Central memory CD8-positive, alpha-beta T cell (primary cell): ENCODE data around the gene CELSR1.
"Not testable (repeated sequence)": the region's sequence is repeated elsewhere in the genome, so short reads cannot be mapped to it uniquely, and the experiment has no call there.

Experiments
- ATAC-seq: fragments of 150-1000 bp; cut with Tn5 transposase; replicated peaks from 2 replicates; pipeline ENCODE4 v1.10.0; 2022; ENCODE audit warnings: mild to moderate bottlenecking, moderate FRiP score, moderate number of reproducible peaks; ENCODE audit not compliant: poor library complexity, severe bottlenecking; ENCODE audit errors: extremely low read depth
- DNase-seq, 2 donors: peaks; one replicate each; pipeline ENCODE4 v3.0.0; 2021; ENCODE audit warnings: low spot score in 2 of 2
- H3K27ac Mint-ChIP-seq: one replicate; pipeline ENCODE4 v1.8.0; 2022; ENCODE audit warnings: low read depth, mild to moderate bottlenecking, moderate library complexity, mixed read lengths
- H3K27me3 Mint-ChIP-seq: one replicate; pipeline ENCODE4 v1.8.0; 2022; ENCODE audit warnings: mixed read lengths
- H3K36me3 Mint-ChIP-seq: one replicate; pipeline ENCODE4 v1.8.0; 2022; ENCODE audit warnings: mild to moderate bottlenecking, moderate library complexity, mixed read lengths; ENCODE audit not compliant: insufficient read depth
- H3K4me1 Mint-ChIP-seq: one replicate; pipeline ENCODE4 v1.8.0; 2022; ENCODE audit warnings: mixed read lengths
- H3K4me3 Mint-ChIP-seq: one replicate; pipeline ENCODE4 v1.8.0; 2022; ENCODE audit warnings: mild to moderate bottlenecking, moderate library complexity, mixed read lengths
- H3K9me3 Mint-ChIP-seq: one replicate; pipeline ENCODE4 v1.8.0; 2022; ENCODE audit warnings: mixed read lengths

The CELSR1 gene

DNA sequence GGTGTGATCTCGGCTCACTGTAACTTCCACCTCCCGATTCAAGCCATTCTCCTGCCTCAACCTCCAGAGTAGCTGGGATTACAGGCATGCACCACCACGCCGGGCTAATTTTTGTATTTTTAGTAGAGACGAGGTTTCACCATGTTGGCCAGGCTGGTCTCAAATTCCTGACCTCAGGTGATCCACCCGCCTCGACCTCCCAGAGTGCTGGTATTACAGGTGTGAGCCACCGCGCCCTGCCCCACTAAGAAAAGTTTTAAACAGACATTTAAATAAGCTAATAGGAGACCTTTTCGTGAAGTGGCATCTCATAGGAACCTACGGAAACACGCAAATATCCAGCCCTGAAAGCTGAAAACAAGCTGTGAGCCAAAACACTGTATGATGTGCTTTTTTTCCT is 36.2 kb downstream of the CELSR1 start:
- not testable (repeated sequence) for H3K9me3 Mint-ChIP-seq, ATAC-seq, H3K4me3 Mint-ChIP-seq, H3K27ac Mint-ChIP-seq, H3K36me3 Mint-ChIP-seq, DNase-seq
- Mint-ChIP-seq H3K4me1 (peaks cover 19% of the 10 kb centered on the region), H3K27me3 (peaks cover 60% of the 10 kb centered on the region)

DNA sequence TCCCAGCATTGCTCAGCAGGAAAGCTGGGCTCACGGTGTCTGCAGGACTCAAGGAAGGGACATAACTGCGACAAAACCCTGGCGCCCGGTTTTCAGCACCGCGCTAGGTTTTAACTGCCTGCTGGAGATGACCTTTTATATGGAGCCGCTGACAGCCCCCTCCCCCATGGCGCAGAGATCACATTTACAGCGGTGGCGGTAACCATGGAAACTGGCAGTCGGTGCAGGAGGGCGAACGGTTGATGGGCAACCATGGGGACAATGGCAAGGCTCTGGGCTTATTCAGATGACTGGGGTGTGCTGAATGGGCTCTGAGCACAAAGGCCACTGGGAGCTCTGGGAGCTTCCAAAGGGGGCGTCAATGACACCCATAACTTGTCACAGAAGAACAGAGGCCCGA is 37.2 kb downstream of the CELSR1 start:
- Mint-ChIP-seq H3K4me3 (no peak overlapping the region), H3K36me3 (peaks cover 2% of the 10 kb centered on the region), H3K27me3 (peaks cover 60% of the 10 kb centered on the region), H3K9me3 (no peaks in the 10 kb centered on the region), H3K27ac (no peak overlapping the region), H3K4me1 (peaks cover 19% of the 10 kb centered on the region)
- DNase-seq (no peak), ATAC-seq (no peak)

DNA sequence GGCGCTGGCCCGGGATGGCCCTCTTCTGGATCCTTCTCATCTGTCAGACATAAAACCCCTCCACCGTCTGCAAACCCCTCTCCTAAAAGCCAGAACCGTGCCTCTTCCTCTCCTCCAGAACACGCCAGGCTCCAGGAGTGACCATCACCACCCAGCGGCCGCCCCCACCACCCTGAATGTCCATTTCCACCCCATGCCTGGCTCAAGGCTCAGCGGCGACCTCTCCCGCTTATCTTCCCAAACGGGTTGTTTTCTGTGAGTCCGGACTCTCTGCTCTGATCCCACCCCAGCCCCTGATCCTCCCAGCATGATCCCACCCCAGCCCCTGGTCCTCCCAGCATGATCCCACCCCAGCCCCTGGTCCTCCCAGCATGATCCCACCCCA is 37.6 kb downstream of the CELSR1 start:
- H3K27me3 Mint-ChIP-seq, result peaks cover 60% of the 10 kb centered on the region
- H3K36me3 Mint-ChIP-seq, result peaks cover 2% of the 10 kb centered on the region
- no peak overlapping the region for H3K4me3 Mint-ChIP-seq
- ATAC-seq, result no peak
- no peak overlapping the region for H3K27ac Mint-ChIP-seq
- peaks cover 17% of the 10 kb centered on the region for H3K4me1 Mint-ChIP-seq
- DNase-seq, result no peak
- no peaks in the 10 kb centered on the region for H3K9me3 Mint-ChIP-seq

DNA sequence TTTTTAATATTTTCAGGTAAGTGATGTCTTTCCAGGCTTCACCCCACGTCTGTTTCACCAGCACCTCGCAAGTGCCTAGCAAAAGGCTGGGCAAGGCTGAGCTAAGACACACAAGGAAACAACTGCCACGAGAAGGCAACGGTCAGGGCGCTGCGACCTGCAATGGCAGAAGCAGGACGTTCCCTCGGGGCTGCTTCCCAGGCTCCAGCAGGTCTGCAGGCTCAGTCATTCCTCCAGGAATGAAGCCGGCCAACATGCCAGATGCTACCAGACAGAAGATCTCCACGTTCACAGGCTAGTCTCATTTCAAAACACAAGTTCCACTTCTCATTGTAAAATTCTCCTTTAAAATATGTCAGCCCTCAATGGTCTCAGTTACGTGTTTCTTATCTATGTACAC is 45.5 kb downstream of the CELSR1 start:
- H3K36me3 Mint-ChIP-seq, result no peaks in the 10 kb centered on the region
- H3K4me3 Mint-ChIP-seq, result no peak overlapping the region
- no peak for ATAC-seq
- no peaks in the 10 kb centered on the region for H3K9me3 Mint-ChIP-seq
- H3K27ac Mint-ChIP-seq, result no peak overlapping the region
- no peaks in the 10 kb centered on the region for H3K4me1 Mint-ChIP-seq
- peaks cover 11% of the 10 kb centered on the region for H3K27me3 Mint-ChIP-seq
- no peak for DNase-seq

DNA sequence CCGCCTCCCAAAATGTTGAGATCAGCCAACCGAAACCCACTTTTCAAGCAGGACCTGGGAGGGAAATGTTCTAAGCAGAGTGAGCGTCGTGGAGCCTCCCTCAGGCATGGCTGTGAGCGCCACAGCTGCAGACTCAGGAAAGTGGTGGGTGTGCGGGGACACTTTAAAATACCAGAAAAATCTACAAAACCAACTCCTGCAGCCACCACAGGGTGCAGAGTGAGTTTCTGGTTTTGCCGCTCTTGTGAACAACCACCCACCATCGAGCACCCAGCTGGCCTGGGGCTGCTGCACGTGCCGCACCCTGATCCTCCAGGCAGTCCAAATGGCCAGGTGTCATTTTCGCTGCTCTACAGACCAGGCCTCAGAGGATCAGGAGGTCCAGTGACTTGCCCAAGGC is 46.9 kb downstream of the CELSR1 start:
- H3K4me3 Mint-ChIP-seq, result no peak overlapping the region
- no peaks in the 10 kb centered on the region for H3K9me3 Mint-ChIP-seq
- H3K27ac Mint-ChIP-seq, result no peak overlapping the region
- no peak for DNase-seq
- ATAC-seq, result no peak
- H3K27me3 Mint-ChIP-seq, result peaks cover 11% of the 10 kb centered on the region
- no peaks in the 10 kb centered on the region for H3K36me3 Mint-ChIP-seq
- no peaks in the 10 kb centered on the region for H3K4me1 Mint-ChIP-seq

DNA sequence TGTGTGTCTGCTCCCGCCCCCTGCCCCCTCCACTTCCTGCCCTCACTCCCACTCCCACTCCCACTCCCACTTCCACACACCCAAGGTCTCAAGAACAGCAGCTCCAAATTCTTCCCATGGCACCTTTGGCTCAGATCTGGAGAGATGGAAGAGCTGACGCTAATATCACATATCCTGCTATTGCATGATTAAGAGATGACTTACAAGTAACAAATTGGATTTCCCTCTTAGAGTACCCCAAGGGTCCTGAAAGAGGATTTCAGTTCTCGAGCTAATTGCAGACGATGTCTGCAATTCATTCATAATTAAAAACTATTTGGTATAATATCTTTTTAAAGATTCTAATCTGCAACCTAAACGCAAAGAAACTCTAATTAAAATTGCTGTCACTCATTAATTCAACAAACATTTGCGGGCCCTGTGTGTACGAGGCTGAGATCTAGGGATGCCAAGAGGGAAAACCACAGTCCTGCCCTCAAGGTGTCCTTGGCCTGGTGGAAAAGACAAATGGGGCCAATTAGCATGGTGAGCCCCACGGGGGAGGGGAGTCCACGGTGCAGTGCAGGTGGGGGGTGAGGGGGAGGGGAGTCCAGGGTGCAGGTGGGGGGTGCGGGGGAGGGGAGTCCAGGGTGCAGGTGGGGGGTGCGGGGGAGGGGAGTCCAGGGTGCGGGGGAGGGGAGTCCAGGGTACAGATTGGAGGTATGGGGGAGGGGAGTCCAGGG is 50.3 kb downstream of the CELSR1 start:
- DNase-seq (no peak), ATAC-seq (no peak)
- no peaks in the 10 kb centered on the region for H3K36me3 Mint-ChIP-seq
- no peak overlapping the region for H3K27ac Mint-ChIP-seq
- H3K27me3 Mint-ChIP-seq, result peaks cover 5% of the 10 kb centered on the region
- no peak overlapping the region for H3K4me3 Mint-ChIP-seq
- H3K9me3 Mint-ChIP-seq, result no peaks in the 10 kb centered on the region
- H3K4me1 Mint-ChIP-seq, result no peaks in the 10 kb centered on the region

DNA sequence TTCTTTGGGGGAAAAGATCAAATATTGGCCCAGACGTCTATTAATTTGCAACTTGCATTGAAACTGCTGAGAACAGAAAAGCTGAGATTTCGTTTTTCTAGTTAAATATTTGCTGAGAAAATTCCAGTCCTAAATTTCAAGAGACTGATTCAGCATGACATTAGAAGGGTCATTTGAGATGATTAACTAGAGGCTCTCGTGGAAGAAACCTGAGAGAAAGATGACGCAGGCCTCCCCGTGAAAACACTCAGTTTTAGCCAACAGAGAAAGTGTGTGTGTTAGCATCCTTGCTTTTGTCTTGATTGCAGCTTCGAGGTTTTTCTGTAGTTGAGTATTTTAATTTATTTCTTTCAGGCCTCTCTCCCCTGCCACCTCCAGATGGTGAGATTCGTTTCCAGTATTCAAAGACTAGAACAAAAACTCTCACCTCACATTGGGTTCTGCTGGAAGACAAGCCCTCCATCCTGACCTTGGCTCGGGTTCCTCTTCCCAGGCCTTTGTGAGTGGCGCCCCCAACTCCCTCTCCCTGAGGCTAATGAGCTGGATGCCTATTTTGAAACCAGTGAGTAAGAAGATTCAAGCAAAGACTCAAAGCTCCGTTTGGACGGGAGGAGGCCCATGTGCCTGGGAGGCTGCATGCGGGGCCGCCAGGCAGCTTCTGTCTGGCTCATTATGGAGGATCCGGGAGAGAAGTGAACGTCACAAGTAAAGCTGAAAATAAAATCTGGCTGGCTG is 52.4 kb downstream of the CELSR1 start:
- no peak for DNase-seq
- H3K27me3 Mint-ChIP-seq, result peaks cover 5% of the 10 kb centered on the region
- ATAC-seq, result no peak
- H3K36me3 Mint-ChIP-seq, result no peaks in the 10 kb centered on the region
- peaks cover 7% of the 10 kb centered on the region for H3K4me1 Mint-ChIP-seq
- H3K4me3 Mint-ChIP-seq, result no peak overlapping the region
- H3K27ac Mint-ChIP-seq, result no peak overlapping the region
- H3K9me3 Mint-ChIP-seq, result no peaks in the 10 kb centered on the region

DNA sequence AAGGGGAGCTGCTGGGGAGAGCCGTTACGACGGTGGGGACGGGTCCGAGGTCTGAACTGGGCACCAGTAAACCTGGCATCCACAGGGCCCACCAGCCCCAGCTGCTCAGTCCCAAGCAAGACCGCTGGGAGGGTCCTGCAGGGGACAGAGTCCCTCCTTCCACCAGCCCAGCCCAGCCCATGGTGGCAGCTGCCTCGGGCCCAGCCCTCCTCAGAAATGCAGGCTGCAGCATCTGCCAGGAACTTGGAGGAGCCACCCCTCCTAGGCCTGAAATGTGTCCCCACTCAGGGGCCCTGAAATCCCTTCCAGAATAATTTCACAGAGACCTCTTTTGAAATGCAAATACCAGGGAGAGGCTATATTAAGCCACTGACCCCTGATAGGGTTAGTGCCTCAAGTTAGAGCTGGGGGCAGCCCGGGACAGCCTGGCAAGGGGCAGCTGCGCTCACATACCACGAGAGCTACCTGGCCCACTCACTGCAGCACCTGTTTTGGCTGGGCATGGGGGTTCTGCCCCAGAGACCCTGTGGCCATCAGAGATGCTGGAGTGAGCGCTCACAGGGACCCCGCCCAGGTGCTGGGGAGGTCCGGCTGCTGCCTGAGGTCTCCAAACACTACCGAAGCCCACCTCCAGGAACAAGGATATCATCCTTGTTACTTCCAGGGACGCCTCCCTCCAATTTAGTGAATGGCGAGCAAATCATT is 53.1 kb downstream of the CELSR1 start:
- ATAC-seq, result no peak

DNA sequence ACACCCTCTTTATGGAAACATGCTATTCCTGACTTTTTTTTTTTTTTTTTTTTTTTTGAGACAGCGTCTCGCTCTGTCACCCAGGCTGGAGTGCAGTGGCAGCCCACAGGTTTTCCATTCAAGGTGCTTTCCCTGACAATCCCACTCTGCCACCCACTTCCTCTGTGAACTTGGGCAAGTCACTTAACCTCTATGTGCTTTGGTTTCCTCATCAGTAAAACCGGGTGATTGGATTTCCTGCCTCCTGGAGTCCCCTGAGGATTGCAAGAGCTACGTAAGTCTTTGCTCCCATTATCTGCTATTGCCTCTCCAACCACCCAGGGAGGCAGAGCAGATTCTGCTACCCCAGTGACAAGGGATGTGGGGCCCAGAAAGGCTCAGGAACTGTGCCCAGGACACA is 54.1 kb downstream of the CELSR1 start:
- H3K27me3 Mint-ChIP-seq, result peaks cover 20% of the 10 kb centered on the region
- no peak for ATAC-seq
- H3K9me3 Mint-ChIP-seq, result no peaks in the 10 kb centered on the region

More for the DNA sequence above, 53.1 kb downstream of the CELSR1 start:
- H3K9me3 Mint-ChIP-seq, result no peaks in the 10 kb centered on the region
- DNase-seq, result no peak
- no peak overlapping the region for H3K4me3 Mint-ChIP-seq
- H3K27me3 Mint-ChIP-seq, result peaks cover 11% of the 10 kb centered on the region
- no peaks in the 10 kb centered on the region for H3K36me3 Mint-ChIP-seq
- peaks cover 7% of the 10 kb centered on the region for H3K4me1 Mint-ChIP-seq
- no peak overlapping the region for H3K27ac Mint-ChIP-seq

DNA sequence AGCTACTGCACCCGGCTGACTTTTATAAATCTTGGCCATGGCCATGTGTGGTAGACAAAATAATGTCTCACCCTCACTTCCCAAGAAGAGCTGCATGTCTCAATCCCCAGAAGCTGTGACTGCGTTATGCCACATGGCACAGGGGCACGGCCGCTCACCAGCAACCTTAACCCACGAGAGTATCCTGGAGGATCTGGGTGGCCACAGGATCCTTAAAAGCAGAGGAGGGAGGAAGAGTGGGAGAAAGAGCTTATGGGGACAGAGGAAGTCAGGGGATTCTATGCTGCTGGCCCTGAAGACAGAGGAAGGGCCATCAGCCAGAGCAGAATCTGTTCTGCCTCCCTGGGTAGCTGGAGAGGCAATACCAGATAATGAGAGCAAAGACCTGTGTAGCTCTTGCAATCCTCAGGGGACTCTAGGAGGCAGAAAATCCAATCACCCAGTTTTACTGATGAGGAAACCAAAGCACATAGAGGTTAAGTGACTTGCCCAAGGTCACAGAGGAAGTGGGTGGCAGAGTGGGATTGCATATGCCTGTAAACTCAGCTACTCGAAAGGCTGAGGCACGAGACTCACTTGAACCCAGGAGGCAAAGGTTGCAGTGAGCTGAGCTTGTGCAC is 55.3 kb downstream of the CELSR1 start:
- peaks cover 7% of the 10 kb centered on the region for H3K4me1 Mint-ChIP-seq
- no peaks in the 10 kb centered on the region for H3K36me3 Mint-ChIP-seq
- H3K27me3 Mint-ChIP-seq, result peaks cover 21% of the 10 kb centered on the region
- no peaks in the 10 kb centered on the region for H3K9me3 Mint-ChIP-seq
- no peak overlapping the region for H3K27ac Mint-ChIP-seq
- no peak for ATAC-seq
- DNase-seq, result no peak
- H3K4me3 Mint-ChIP-seq, result no peak overlapping the region

More for the DNA sequence above, 54.1 kb downstream of the CELSR1 start:
- no peak overlapping the region for H3K27ac Mint-ChIP-seq
- H3K4me1 Mint-ChIP-seq, result peaks cover 7% of the 10 kb centered on the region
- H3K4me3 Mint-ChIP-seq, result no peak overlapping the region
- no peak for DNase-seq
- H3K36me3 Mint-ChIP-seq, result no peaks in the 10 kb centered on the region

DNA sequence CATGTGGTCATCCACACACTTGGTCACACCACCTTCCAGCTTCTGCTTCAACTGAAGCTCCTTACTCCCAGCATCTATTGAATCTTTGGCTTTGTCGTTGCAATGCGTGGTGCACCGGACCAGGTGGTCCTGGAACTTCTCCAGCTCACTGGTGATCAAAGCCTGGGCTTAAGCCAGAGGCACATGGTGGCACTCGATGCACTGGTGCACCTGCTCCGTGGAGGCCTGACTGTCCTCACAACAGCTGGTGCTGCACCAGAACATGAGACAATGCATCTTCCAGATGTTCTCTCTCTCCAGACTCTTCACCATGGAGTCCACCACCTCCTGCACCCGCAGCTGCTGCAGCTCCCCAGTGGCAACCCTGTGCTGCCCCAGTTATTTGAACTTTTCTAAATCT is 56.0 kb downstream of the CELSR1 start:
- ATAC-seq (no peak), DNase-seq (no peak)
- Mint-ChIP-seq H3K27me3 (peaks cover 29% of the 10 kb centered on the region), H3K9me3 (no peaks in the 10 kb centered on the region), H3K4me3 (no peak overlapping the region), H3K36me3 (no peaks in the 10 kb centered on the region), H3K4me1 (peaks cover 7% of the 10 kb centered on the region), H3K27ac (no peak overlapping the region)

DNA sequence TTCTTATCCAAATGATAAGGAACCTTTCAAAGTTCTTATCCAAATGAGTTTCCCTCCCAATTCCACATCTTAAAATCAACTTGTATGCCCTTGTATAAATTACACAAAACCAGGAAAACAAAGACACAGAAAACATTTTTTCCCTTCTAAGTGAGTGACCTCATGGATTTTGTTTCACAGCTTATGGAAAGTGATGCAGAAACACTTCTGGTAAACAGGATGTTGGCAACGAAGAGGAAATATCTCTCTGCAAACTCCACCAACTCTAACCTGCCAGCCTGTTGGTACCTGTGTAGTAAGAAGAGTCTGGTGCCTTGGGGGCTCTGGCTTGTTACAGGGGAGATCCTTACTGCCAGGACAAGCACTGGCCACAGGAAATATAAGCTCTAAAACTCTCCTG is 57.0 kb downstream of the CELSR1 start:
- no peak overlapping the region for H3K27ac Mint-ChIP-seq
- DNase-seq, result no peak
- H3K27me3 Mint-ChIP-seq, result peaks cover 38% of the 10 kb centered on the region
- H3K4me3 Mint-ChIP-seq, result no peak overlapping the region
- ATAC-seq, result no peak
- H3K9me3 Mint-ChIP-seq, result no peaks in the 10 kb centered on the region
- no peaks in the 10 kb centered on the region for H3K36me3 Mint-ChIP-seq
- H3K4me1 Mint-ChIP-seq, result peaks cover 7% of the 10 kb centered on the region
